SK-N-SH treated with all-trans-retinoic acid at 6 μM for 48 hours (cell line): ENCODE data around the gene SYT8.

ENCODE experiments used
- ATAC-seq: fragments of 200-7000 bp; cut with Tn5 transposase; 3 replicates; pipeline ENCODE4 v1.9.1; 2020; ENCODE audit warnings: mild to moderate bottlenecking, moderate library complexity
- ARNTL ChIP-seq: fragments of 450-650 bp; formaldehyde crosslinking; IDR thresholded peaks from 2 replicates; pipeline ENCODE4 v1.5.0; 2020; ENCODE audit warnings: low read depth, mild to moderate bottlenecking, moderate library complexity, borderline replicate concordance
- BACH2 ChIP-seq: fragments of 250-450 bp; sonication (Bioruptor Pico); IDR thresholded peaks from 2 replicates; pipeline ENCODE4 v1.9.0; 2021; ENCODE audit warnings: mild to moderate bottlenecking, borderline replicate concordance
- CSDC2 ChIP-seq: fragments of 250-450 bp; sonication (Bioruptor Pico); IDR thresholded peaks from 2 replicates; pipeline ENCODE4 v1.5.0; 2020; ENCODE audit warnings: mild to moderate bottlenecking, moderate library complexity
- ESRRG ChIP-seq: fragments of 250-450 bp; sonication (Bioruptor Pico); IDR thresholded peaks from 2 replicates; pipeline ENCODE4 v1.6.1; 2021; ENCODE audit warnings: mild to moderate bottlenecking
- GLIS3 ChIP-seq: fragments of 250-450 bp; sonication (Bioruptor Pico); IDR thresholded peaks from 2 replicates; pipeline ENCODE4 v1.5.0; 2020; ENCODE audit warnings: mild to moderate bottlenecking, moderate library complexity
- ISL1 ChIP-seq: fragments of 250-450 bp; sonication (Bioruptor Pico); IDR thresholded peaks from 2 replicates; pipeline ENCODE4 v2.1.2; 2022; ENCODE audit warnings: mild to moderate bottlenecking, moderate library complexity
- OSR1 ChIP-seq: fragments of 250-450 bp; sonication (Bioruptor Pico); IDR thresholded peaks from 2 replicates; pipeline ENCODE4 v1.8.0; 2022; ENCODE audit warnings: moderate library complexity, mild to moderate bottlenecking, inconsistent platforms
- PPARA ChIP-seq: fragments of 250-450 bp; sonication (Bioruptor Pico); IDR thresholded peaks from 2 replicates; pipeline ENCODE4 v1.5.0; 2020; ENCODE audit warnings: mild to moderate bottlenecking, borderline replicate concordance
- SNAI2 ChIP-seq: fragments of 250-450 bp; sonication (Bioruptor Pico); IDR thresholded peaks from 2 replicates; pipeline ENCODE4 v1.5.0; 2020; ENCODE audit warnings: mild to moderate bottlenecking, moderate library complexity
- TCF4 ChIP-seq: fragments of 250-450 bp; sonication (Bioruptor Pico); IDR thresholded peaks from 2 replicates; pipeline ENCODE4 v1.8.0; 2021; ENCODE audit warnings: mild to moderate bottlenecking, moderate library complexity, borderline replicate concordance
- TOX ChIP-seq: fragments of 250-450 bp; sonication (Bioruptor Pico); IDR thresholded peaks from 2 replicates; pipeline ENCODE4 v1.8.0; 2021; ENCODE audit warnings: mild to moderate bottlenecking, moderate library complexity, borderline replicate concordance
- ZC3H10 ChIP-seq: fragments of 250-450 bp; sonication (Bioruptor Pico); IDR thresholded peaks from 2 replicates; pipeline ENCODE4 v1.5.1; 2021; ENCODE audit warnings: mild to moderate bottlenecking, moderate library complexity
- ZFP3 ChIP-seq: fragments of 250-450 bp; sonication (Bioruptor Pico); IDR thresholded peaks from 2 replicates; pipeline ENCODE4 v1.5.0; 2020; ENCODE audit warnings: mild to moderate bottlenecking, moderate library complexity
- ZFP30 ChIP-seq: fragments of 450-650 bp; formaldehyde crosslinking; IDR thresholded peaks from 2 replicates; pipeline ENCODE4 v1.5.0; 2022; ENCODE audit warnings: mild to moderate bottlenecking, moderate library complexity
- ZNF565 ChIP-seq: fragments of 450-650 bp; formaldehyde crosslinking; conservative IDR thresholded peaks from 2 replicates; pipeline ENCODE4 v1.5.0; 2020; ENCODE audit warnings: low read depth, mild to moderate bottlenecking, moderate library complexity
- ZNF70 ChIP-seq: fragments of 450-650 bp; formaldehyde crosslinking; IDR thresholded peaks from 2 replicates; pipeline ENCODE4 v1.5.0; 2020; ENCODE audit warnings: mild to moderate bottlenecking, moderate library complexity
- TF ChIP-seq, protein P1 (sequence below): fragments of 250-450 bp; sonication (Bioruptor Pico); IDR thresholded peaks from 2 replicates; pipeline ENCODE4 v1.8.0; 2021; ENCODE audit warnings: low read depth, mild to moderate bottlenecking, moderate library complexity, borderline replicate concordance
- TF ChIP-seq, protein P2 (sequence below): fragments of 250-450 bp; sonication (Bioruptor Pico); IDR thresholded peaks from 2 replicates; pipeline ENCODE4 v1.8.0; 2020; ENCODE audit warnings: mild to moderate bottlenecking, moderate library complexity, borderline replicate concordance
- TF ChIP-seq, protein P3 (sequence below): fragments of 250-450 bp; sonication (Bioruptor Pico); IDR thresholded peaks from 2 replicates; pipeline ENCODE4 v1.5.0; 2020; ENCODE audit warnings: mild to moderate bottlenecking, moderate library complexity
- TF ChIP-seq, protein P4 (sequence below): fragments of 250-450 bp; sonication (Bioruptor Pico); IDR thresholded peaks from 2 replicates; pipeline ENCODE4 v1.5.1; 2021; ENCODE audit warnings: mild to moderate bottlenecking, moderate library complexity
- TF ChIP-seq, protein P5 (sequence below): fragments of 250-450 bp; sonication (Bioruptor Pico); IDR thresholded peaks from 2 replicates; pipeline ENCODE4 v1.5.1; 2020; ENCODE audit warnings: low read depth, mild to moderate bottlenecking, moderate library complexity

Gene SYT8

DNA sequence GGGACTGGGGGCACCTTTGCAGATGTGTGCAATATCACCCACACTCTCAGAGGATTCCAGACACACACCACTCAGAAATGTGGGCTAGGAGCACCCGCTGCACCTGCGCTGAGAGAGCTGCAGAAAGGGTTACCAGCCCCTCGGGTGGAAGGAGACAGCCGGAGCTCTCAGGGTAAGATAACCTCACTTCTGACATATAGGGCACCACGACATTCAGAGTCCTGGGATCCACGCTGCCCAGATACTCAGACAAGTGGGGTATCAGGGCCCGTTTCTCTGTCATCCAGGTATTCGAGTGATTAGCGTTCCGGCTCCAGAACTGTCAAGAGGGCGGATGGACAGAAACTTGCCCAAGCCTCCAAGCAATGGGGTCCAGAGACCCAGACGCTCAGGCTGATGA is 6.2 kb upstream of the SYT8 start:
- TF ChIP-seq ISL1 (CRISPR knock-in tag) (no peak), ESRRG (CRISPR knock-in tag) (no peak), ZNF565 (CRISPR knock-in tag) (no peak), CSDC2 (CRISPR knock-in tag) (no peak)
- no peak for ATAC-seq

DNA sequence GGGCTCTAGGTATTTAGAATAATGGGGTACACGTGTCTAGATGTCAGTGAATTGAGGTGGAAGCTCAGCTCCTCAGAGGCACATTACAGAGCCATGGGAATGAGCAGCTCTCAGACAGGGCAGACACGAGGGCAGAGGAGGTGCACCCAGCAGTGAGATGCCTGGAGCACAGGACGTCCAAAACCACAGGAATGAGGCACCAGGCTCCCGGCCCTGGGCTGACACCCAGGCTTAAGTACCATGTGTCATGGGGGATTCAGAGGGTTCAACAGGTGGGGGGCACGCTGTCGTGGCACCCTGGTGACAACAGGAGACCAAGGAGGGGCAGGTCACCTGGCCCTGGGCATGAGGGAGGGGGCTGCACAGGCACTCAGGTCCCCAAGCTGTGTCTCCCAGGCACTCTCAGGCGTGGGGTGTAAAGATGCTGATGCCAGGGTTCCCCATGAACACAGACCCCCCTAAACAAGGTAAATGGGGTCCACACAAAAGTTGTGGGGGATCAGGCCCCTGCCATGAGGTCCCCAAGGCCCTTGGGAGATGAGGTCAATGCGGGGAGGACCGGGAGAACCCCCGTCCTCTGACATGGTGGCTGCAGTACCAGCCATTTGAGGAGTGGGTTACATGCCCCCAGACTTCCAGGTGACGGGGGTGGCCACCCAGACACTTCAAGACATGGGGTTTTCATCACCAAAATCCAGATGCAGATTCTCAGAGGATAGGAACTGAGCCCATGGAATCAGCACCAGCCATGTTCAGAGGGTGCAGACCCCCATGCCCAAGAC is 5.6 kb upstream of the SYT8 start:
- TF ChIP-seq ZC3H10 (CRISPR knock-in tag) (no peak), GLIS3 (no peak), ARNTL (CRISPR knock-in tag) (no peak), ZFP3 (CRISPR knock-in tag) (no peak), BACH2 (CRISPR knock-in tag) (no peak), TOX (no peak)
- TF ChIP-seq, protein P1, sequence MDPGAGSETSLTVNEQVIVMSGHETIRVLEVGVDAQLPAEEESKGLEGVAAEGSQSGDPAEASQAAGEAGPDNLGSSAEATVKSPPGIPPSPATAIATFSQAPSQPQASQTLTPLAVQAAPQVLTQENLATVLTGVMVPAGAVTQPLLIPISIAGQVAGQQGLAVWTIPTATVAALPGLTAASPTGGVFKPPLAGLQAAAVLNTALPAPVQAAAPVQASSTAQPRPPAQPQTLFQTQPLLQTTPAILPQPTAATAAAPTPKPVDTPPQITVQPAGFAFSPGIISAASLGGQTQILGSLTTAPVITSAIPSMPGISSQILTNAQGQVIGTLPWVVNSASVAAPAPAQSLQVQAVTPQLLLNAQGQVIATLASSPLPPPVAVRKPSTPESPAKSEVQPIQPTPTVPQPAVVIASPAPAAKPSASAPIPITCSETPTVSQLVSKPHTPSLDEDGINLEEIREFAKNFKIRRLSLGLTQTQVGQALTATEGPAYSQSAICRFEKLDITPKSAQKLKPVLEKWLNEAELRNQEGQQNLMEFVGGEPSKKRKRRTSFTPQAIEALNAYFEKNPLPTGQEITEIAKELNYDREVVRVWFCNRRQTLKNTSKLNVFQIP (CRISPR knock-in tag) = no peak
- TF ChIP-seq, protein P2, sequence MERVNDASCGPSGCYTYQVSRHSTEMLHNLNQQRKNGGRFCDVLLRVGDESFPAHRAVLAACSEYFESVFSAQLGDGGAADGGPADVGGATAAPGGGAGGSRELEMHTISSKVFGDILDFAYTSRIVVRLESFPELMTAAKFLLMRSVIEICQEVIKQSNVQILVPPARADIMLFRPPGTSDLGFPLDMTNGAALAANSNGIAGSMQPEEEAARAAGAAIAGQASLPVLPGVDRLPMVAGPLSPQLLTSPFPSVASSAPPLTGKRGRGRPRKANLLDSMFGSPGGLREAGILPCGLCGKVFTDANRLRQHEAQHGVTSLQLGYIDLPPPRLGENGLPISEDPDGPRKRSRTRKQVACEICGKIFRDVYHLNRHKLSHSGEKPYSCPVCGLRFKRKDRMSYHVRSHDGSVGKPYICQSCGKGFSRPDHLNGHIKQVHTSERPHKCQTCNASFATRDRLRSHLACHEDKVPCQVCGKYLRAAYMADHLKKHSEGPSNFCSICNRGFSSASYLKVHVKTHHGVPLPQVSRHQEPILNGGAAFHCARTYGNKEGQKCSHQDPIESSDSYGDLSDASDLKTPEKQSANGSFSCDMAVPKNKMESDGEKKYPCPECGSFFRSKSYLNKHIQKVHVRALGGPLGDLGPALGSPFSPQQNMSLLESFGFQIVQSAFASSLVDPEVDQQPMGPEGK (CRISPR knock-in tag) = no peak
- peak; percentile 53 for ATAC-seq

DNA sequence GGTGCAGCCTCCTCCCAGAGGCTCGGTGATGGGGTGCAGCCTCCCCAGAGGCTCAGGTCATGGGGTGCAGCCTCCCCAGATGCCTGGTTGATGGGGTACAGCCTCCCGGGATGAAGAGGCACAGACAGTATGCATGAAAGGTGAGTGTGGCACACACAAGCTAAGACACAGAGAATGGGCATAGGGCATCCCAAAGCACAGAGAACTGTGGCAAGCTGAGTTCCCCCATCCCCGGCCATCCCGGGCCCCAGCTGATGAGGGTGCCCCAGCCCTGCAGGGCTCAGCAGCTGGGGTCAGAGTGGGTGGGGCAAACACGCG is 4.8 kb upstream of the SYT8 start:
- TF ChIP-seq GLIS3 (no peak), SNAI2 (no peak), CSDC2 (CRISPR knock-in tag) (no peak), ESRRG (CRISPR knock-in tag) (no peak), PPARA (no peak), TOX (no peak)
- TF ChIP-seq, protein P3, sequence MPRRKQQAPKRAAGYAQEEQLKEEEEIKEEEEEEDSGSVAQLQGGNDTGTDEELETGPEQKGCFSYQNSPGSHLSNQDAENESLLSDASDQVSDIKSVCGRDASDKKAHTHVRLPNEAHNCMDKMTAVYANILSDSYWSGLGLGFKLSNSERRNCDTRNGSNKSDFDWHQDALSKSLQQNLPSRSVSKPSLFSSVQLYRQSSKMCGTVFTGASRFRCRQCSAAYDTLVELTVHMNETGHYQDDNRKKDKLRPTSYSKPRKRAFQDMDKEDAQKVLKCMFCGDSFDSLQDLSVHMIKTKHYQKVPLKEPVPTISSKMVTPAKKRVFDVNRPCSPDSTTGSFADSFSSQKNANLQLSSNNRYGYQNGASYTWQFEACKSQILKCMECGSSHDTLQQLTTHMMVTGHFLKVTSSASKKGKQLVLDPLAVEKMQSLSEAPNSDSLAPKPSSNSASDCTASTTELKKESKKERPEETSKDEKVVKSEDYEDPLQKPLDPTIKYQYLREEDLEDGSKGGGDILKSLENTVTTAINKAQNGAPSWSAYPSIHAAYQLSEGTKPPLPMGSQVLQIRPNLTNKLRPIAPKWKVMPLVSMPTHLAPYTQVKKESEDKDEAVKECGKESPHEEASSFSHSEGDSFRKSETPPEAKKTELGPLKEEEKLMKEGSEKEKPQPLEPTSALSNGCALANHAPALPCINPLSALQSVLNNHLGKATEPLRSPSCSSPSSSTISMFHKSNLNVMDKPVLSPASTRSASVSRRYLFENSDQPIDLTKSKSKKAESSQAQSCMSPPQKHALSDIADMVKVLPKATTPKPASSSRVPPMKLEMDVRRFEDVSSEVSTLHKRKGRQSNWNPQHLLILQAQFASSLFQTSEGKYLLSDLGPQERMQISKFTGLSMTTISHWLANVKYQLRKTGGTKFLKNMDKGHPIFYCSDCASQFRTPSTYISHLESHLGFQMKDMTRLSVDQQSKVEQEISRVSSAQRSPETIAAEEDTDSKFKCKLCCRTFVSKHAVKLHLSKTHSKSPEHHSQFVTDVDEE (CRISPR knock-in tag) = no peak
- TF ChIP-seq, protein P4, sequence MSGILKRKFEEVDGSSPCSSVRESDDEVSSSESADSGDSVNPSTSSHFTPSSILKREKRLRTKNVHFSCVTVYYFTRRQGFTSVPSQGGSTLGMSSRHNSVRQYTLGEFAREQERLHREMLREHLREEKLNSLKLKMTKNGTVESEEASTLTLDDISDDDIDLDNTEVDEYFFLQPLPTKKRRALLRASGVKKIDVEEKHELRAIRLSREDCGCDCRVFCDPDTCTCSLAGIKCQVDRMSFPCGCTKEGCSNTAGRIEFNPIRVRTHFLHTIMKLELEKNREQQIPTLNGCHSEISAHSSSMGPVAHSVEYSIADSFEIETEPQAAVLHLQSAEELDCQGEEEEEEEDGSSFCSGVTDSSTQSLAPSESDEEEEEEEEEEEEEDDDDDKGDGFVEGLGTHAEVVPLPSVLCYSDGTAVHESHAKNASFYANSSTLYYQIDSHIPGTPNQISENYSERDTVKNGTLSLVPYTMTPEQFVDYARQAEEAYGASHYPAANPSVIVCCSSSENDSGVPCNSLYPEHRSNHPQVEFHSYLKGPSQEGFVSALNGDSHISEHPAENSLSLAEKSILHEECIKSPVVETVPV (CRISPR knock-in tag) = no peak
- ATAC-seq = no peak

DNA sequence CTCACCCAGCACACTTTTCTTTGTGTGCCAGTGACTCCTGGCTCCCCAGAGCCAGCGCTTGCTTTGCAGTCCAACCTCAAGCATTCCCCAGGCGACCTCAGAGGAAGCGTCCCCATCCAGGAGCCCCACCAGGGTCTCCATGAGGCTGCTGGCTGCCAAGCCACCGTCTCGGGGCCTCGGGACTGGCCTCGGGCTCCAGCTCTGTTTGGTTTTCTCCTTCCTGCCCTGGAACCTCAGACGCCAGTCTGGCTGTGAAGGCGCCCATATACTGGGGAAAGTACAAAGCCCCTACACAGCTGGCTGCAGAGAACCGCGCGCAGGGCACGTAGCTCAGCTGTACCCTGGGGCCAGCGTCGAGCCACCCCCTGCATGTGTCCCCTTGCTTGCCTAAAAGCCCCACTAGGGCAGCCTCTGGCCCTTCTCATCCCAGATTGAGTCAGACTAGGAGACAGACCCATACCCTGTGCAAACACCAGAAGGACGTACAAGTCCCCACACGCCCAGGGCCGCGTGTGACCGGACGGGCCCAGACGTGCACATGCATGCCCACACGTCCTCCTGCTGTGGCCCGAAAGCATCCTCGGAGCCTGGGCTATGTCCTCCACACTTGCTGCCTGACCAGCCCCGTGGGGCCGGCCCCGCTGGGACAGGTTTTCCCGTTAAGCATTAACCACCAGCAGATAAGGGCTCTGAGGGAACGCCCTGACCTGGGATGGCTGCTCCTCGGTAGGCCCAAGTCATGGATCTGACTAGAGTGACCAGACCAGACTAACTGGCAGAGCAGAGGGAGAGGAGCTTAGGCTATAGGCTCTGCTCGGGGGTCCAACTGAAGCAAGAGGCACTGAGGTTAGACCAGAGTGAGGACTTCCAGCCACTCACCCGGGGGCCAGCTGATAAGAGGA is 4.2 kb upstream of the SYT8 start:
- no peak for ATAC-seq

More for the DNA sequence above, 4.2 kb upstream of the SYT8 start:
- TF ChIP-seq ZC3H10 (CRISPR knock-in tag) (no peak), BACH2 (CRISPR knock-in tag) (no peak), ARNTL (CRISPR knock-in tag) (no peak), GLIS3 (no peak), PPARA (no peak), ZFP30 (CRISPR knock-in tag) (no peak), OSR1 (CRISPR knock-in tag) (no peak), ISL1 (CRISPR knock-in tag) (no peak), ZFP3 (CRISPR knock-in tag) (no peak), CSDC2 (CRISPR knock-in tag) (no peak), ZNF70 (CRISPR knock-in tag) (no peak), TCF4 (no peak)
- TF ChIP-seq, protein P2 (CRISPR knock-in tag) = no peak
- TF ChIP-seq, protein P5, sequence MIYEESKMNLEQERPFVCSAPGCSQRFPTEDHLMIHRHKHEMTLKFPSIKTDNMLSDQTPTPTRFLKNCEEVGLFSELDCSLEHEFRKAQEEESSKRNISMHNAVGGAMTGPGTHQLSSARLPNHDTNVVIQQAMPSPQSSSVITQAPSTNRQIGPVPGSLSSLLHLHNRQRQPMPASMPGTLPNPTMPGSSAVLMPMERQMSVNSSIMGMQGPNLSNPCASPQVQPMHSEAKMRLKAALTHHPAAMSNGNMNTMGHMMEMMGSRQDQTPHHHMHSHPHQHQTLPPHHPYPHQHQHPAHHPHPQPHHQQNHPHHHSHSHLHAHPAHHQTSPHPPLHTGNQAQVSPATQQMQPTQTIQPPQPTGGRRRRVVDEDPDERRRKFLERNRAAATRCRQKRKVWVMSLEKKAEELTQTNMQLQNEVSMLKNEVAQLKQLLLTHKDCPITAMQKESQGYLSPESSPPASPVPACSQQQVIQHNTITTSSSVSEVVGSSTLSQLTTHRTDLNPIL (CRISPR knock-in tag) = no peak
- TF ChIP-seq, protein P4 (CRISPR knock-in tag) = no peak
